Astrocyte (in vitro differentiated cells and primary cell): ENCODE results near the gene MROH7. TPM values are rescaled to one million over a fixed set of nuclear protein-coding genes. Genes with fewer than 3 reads are reported as not detected.

Source experiments
- total RNA-seq: library from RNA; stranded (reverse); gene quantifications from 2 replicates; pipeline ENCODE4 v1.2.1, GENCODE V29; 2021

The MROH7 gene
- total RNA-seq, 1 donor from 2014 or later: not detected

Other genes starting within 250 kb of the MROH7 start
- 89.8 and 98.6 TPM in 2 replicates for gene SSBP3, start 235.4 kb upstream of the MROH7 start, total RNA-seq
- 1.5 and 2.7 TPM in 2 replicates for gene ACOT11, start 93.6 kb upstream of the MROH7 start, total RNA-seq
- gene FAM151A, start 18.3 kb upstream of the MROH7 start, total RNA-seq: not detected in 2 replicates
- gene TTC4, start 74.1 kb downstream of the MROH7 start, total RNA-seq: 18.4 and 18.8 TPM in 2 replicates
- gene PARS2, start 122.7 kb downstream of the MROH7 start, total RNA-seq: 4.8 and 5.4 TPM in 2 replicates
- not detected in 2 replicates for gene TTC22, start 159.5 kb downstream of the MROH7 start, total RNA-seq
- 116 and 168 TPM in 2 replicates for gene DHCR24, start 245.4 kb downstream of the MROH7 start, total RNA-seq